Thyroid gland (tissue), 4 donors: ENCODE results near the gene EGR4.

Experiments used
- POLR2A ChIP-seq, 2 donors: fragments of 450-650 bp; IDR thresholded peaks; one replicate each; pipeline ENCODE4 v1.6.1; 2017; ENCODE audit warnings: antibody characterized with exemption in 2 of 2, mild to moderate bottlenecking in 2 of 2, moderate library complexity in 1 of 2
- TF ChIP-seq, protein P1 (sequence below), 6 experiments: fragments of 200-600 bp in 3 of 6; fragments of 450-650 bp in 3 of 6; sonication (generic) in 3 of 6; IDR thresholded peaks; one replicate each; pipeline ENCODE4 v1.5.1; 2016 to 2019; ENCODE audit warnings: antibody characterized with exemption in 6 of 6, mild to moderate bottlenecking in 2 of 6, inconsistent platforms in 1 of 6, moderate library complexity in 1 of 6

DNA sequence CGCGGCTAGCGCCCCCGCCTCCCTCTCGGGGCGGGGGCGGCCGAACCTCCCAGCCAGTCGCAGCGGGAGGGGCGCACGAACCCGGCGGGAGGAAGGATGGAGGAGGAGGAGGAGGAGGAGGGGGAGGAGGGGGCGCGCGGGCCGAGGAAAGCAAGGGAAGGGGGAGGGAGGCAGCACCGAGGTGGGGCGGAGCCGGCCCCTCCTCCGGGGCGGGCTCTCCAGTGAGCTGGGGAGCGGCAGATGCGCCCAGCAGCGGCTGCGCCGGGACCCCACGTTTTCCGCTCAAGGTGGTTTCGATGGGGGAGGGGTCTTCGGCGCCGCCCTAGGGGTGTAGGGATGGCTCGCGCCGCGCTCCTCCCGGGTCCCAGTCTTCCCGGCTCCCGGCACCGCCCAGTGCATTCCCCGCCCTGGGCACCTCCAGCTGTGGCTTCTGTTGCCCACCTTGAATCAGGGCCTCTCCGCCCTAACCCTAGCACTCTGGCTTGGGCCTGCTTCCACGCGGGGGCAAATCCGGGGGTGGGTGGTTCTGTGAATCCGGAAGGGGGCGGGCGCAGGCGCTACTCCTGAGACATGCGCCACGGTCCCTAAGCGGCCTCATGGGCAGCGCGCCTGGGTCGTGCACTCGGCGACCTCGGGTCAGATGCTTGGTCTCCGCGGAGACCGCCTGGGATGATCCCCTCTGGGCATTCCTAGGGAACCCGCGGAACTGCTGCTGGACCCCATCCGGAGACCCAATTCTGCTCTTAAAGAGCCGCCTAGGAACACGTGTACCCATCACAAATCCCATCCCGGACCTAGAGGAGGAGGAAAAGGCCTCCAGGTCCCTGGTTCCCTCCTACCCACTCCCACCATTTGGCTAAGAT is 8.8 kb downstream of the EGR4 start, which contains the start of gene FBXO41:
- TF ChIP-seq, protein P1, sequence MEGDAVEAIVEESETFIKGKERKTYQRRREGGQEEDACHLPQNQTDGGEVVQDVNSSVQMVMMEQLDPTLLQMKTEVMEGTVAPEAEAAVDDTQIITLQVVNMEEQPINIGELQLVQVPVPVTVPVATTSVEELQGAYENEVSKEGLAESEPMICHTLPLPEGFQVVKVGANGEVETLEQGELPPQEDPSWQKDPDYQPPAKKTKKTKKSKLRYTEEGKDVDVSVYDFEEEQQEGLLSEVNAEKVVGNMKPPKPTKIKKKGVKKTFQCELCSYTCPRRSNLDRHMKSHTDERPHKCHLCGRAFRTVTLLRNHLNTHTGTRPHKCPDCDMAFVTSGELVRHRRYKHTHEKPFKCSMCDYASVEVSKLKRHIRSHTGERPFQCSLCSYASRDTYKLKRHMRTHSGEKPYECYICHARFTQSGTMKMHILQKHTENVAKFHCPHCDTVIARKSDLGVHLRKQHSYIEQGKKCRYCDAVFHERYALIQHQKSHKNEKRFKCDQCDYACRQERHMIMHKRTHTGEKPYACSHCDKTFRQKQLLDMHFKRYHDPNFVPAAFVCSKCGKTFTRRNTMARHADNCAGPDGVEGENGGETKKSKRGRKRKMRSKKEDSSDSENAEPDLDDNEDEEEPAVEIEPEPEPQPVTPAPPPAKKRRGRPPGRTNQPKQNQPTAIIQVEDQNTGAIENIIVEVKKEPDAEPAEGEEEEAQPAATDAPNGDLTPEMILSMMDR (IDR thresholded peaks at IDR 0.05), result no peak
- TF ChIP-seq POLR2A (IDR thresholded peaks at IDR 0.05), result no peak
